ENCODE measurements around the gene BDH2.
A peak's percentile ranks its signal among the peaks of the same experiment; 100 is the strongest.

Gene BDH2

GRCh38 chr4:103099691-103100392 is at the start of gene BDH2:
Gene BDH2, minus strand, starts transcription at chr4:103099834. Its CDS starts 3,580 bp downstream, at chr4:103096254.
- DNase-seq (ENCODE audit: low spot score) = peak; percentile 93

- DNase-seq (ENCODE audit: low spot score) = no peak
Measured at GRCh38 chr4:103144926-103145325, 45.3 kb upstream of the BDH2 start.

- no peak for DNase-seq (ENCODE audit: low spot score)
Measured at GRCh38 chr4:103137446-103137827, 37.8 kb upstream of the BDH2 start.

GRCh38 chr4:103136671-103137445 is 37.2 kb upstream of the BDH2 start:
- no peak for DNase-seq (ENCODE audit: low spot score)

GRCh38 chr4:103129174-103129573 is 29.5 kb upstream of the BDH2 start:
- no peak for DNase-seq (ENCODE audit: low spot score)

- DNase-seq (ENCODE audit: low spot score) = no peak
Measured at GRCh38 chr4:103126126-103126525, 26.5 kb upstream of the BDH2 start.

GRCh38 chr4:103123114-103123513 is 23.5 kb upstream of the BDH2 start:
- DNase-seq (ENCODE audit: low spot score) = no peak

GRCh38 chr4:103118166-103118565 is 18.5 kb upstream of the BDH2 start:
- DNase-seq (ENCODE audit: low spot score) = no peak

- DNase-seq (ENCODE audit: low spot score) = no peak
Measured at GRCh38 chr4:103111598-103111997, 12.0 kb upstream of the BDH2 start.

- no peak for DNase-seq (ENCODE audit: low spot score)
Measured at GRCh38 chr4:103108542-103108941, 8.9 kb upstream of the BDH2 start.

- DNase-seq (ENCODE audit: low spot score) = no peak
Measured at GRCh38 chr4:103105558-103106356, 6.1 kb upstream of the BDH2 start.

GRCh38 chr4:103104886-103105285 is 5.3 kb upstream of the BDH2 start:
- no peak for DNase-seq (ENCODE audit: low spot score)

GRCh38 chr4:103100691-103101090 is 1.1 kb upstream of the BDH2 start:
- no peak for DNase-seq (ENCODE audit: low spot score)

GRCh38 chr4:103098756-103099440 is 736 bp downstream of the BDH2 start:
- DNase-seq (ENCODE audit: low spot score) = no peak

- DNase-seq (ENCODE audit: low spot score) = no peak
Measured at GRCh38 chr4:103098341-103098740, 1.3 kb downstream of the BDH2 start.

- no peak for DNase-seq (ENCODE audit: low spot score)
Measured at GRCh38 chr4:103097112-103097511, 2.5 kb downstream of the BDH2 start.

- no peak for DNase-seq (ENCODE audit: low spot score)
Measured at GRCh38 chr4:103095080-103095479, 4.6 kb downstream of the BDH2 start.

GRCh38 chr4:103092245-103092644 is 7.4 kb downstream of the BDH2 start:
- DNase-seq (ENCODE audit: low spot score) = no peak

- DNase-seq (ENCODE audit: low spot score) = peak; percentile 59
Measured at GRCh38 chr4:103091601-103092223, 7.9 kb downstream of the BDH2 start.

- DNase-seq (ENCODE audit: low spot score) = no peak
Measured at GRCh38 chr4:103089481-103089880, 10.2 kb downstream of the BDH2 start.

- DNase-seq (ENCODE audit: low spot score) = no peak
Measured at GRCh38 chr4:103086551-103086950, 13.1 kb downstream of the BDH2 start.
